ENCODE data around the gene TUBB8B.
A peak's percentile ranks its signal among the peaks of the same experiment; 100 is the strongest.
"Not testable (repeated sequence)": the region's sequence is repeated elsewhere in the genome, so short reads cannot be mapped to it uniquely, and the experiment has no call there.

TUBB8B gene

GRCh38 chr18:13177-13576 is 36.2 kb downstream of the TUBB8B start:
- DNase-seq (ENCODE audit: low read depth in 2 of 3, low spot score in 1 of 3) = not testable (repeated sequence)

GRCh38 chr18:12773-13172 is 36.6 kb downstream of the TUBB8B start:
- DNase-seq (ENCODE audit: low read depth in 2 of 3, low spot score in 1 of 3) = not testable (repeated sequence)

GRCh38 chr18:11383-12274 is 37.8 kb downstream of the TUBB8B start:
- not testable (repeated sequence) for DNase-seq (ENCODE audit: low read depth in 2 of 3, low spot score in 1 of 3)

GRCh38 chr18:10624-11184 is 38.7 kb downstream of the TUBB8B start:
- DNase-seq (ENCODE audit: low read depth in 2 of 3, low spot score in 1 of 3) = not testable (repeated sequence)

- peak in 1 of 3 donors; percentile 31 for DNase-seq (ENCODE audit: low read depth in 2 of 3, low spot score in 1 of 3)
Observed at GRCh38 chr18:9937-10336, 39.5 kb downstream of the TUBB8B start.

Measured in stimulated activated CD4-positive, alpha-beta T cell treated with anti-CD3 and anti-CD28 coated beads, Interleukin-12 subunit alpha, Interleukin-12 subunit beta, amount 100 ng/mL, for 48 hours (primary cell).